GM10266 (cell line): ENCODE results near the gene SETBP1.

Source experiments
- DNase-seq: peaks from one replicate; pipeline ENCODE4 v3.0.0; 2012; ENCODE audit errors: extremely low spot score
- TF ChIP-seq, protein P1 (sequence below): IDR thresholded peaks from 2 replicates; pipeline ENCODE4 v1.5.1; 2012; ENCODE audit warnings: mild to moderate bottlenecking, low read depth; ENCODE audit not compliant: control insufficient read depth, insufficient read depth; ENCODE audit errors: missing control alignments

SETBP1 gene

DNA sequence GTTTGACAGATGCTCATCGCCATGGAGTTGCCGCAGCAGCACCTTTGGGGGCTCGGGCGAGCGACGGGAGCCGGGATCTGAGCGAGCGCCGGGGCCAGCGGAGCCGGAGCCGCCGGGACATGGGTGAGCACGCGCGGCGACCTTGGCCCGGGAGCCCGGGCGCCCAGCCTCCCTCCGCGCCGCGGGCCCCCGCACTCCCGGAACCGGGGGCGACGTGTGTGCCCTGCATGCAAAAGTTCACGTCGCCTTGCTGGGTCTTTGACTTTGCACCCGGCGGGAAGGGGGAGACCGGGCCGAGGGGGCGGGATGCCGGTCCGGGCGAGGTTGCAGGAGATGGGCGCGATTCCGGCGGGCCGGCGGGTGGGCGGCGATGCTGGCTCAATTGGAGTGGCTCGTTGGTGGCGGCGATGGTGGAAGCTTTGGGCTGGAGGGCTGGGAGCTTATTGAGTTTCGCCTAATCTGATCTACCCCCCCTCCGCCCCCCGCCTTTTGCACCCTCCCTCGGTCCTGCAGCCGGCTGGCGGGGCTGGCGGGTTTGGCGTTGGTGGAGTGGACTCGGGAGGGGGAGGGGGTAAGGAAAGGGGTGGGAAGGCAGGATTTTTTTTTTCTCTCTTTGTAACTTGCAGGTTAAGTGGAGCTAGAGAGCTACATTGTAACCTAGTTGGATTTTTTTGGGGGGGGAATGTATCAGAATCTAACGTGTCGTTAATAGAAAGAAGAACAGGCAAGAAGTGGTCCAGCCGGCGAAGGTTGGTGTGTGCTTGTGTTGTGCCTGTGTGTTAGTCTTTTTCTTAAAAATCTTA, at the start of gene SETBP1:
Gene SETBP1, plus strand, starts transcription at position 616 of the 803 bp plus-strand sequence. CDS start 20,459 bp downstream, outside the sequence.
- DNase-seq: peak; percentile 76
- TF ChIP-seq, protein P1, sequence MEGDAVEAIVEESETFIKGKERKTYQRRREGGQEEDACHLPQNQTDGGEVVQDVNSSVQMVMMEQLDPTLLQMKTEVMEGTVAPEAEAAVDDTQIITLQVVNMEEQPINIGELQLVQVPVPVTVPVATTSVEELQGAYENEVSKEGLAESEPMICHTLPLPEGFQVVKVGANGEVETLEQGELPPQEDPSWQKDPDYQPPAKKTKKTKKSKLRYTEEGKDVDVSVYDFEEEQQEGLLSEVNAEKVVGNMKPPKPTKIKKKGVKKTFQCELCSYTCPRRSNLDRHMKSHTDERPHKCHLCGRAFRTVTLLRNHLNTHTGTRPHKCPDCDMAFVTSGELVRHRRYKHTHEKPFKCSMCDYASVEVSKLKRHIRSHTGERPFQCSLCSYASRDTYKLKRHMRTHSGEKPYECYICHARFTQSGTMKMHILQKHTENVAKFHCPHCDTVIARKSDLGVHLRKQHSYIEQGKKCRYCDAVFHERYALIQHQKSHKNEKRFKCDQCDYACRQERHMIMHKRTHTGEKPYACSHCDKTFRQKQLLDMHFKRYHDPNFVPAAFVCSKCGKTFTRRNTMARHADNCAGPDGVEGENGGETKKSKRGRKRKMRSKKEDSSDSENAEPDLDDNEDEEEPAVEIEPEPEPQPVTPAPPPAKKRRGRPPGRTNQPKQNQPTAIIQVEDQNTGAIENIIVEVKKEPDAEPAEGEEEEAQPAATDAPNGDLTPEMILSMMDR: no peak

DNA sequence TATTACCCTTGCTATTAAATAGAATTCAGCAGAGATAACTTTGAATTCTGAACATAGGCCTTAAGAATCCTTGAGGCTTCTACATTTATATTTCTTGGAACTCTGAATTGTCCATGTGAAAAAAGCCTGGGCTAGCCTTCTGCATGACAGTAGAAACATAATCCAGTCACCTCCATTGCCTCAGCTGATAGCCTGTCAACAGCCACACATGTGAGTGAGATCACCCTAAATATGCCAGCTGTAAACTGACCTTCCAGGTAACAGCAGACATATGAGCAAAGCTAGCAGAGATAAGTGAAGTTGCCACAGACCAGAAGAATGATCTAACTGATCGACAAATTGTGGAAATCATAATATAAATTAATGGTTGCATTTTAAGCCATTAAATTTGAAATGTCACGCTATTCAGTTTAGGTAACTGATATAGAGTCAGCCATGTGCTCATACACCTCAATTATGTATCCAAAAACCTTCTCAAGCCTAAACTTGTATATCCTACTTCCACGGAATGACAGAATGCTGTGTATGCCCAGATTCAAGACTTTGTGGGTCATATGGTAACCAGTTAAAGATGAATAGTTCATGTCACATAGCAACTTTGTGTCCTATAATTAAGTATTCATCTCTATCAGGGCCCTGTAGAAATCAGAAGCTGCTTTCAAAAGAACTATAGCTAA, 48.1 kb upstream of the SETBP1 start:
- no peak for DNase-seq
- TF ChIP-seq, protein P1: no peak

- DNase-seq: no peak
- TF ChIP-seq, protein P1: no peak
Observed at GRCh38 chr18:44635546-44635945, 45.1 kb upstream of the SETBP1 start.

- peak; percentile 6 for DNase-seq
- TF ChIP-seq, protein P1: no peak
Observed at GRCh38 chr18:44636241-44636640, 44.4 kb upstream of the SETBP1 start.

- TF ChIP-seq, protein P1: no peak
- no peak for DNase-seq
Observed at GRCh38 chr18:44637210-44638033, 43.3 kb upstream of the SETBP1 start.

- TF ChIP-seq, protein P1: no peak
- DNase-seq: no peak
Observed at GRCh38 chr18:44638034-44638540, 42.6 kb upstream of the SETBP1 start.
